ENCODE measurements around the gene KIF3B. TPM values are rescaled to one million over a fixed set of nuclear protein-coding genes. Genes with fewer than 3 reads are reported as not detected.
"Not testable (repeated sequence)": the region's sequence is repeated elsewhere in the genome, so short reads cannot be mapped to it uniquely, and the experiment has no call there.

The KIF3B gene
- total RNA-seq, 1 donor from 2014 or later = 20.1 TPM

DNA sequence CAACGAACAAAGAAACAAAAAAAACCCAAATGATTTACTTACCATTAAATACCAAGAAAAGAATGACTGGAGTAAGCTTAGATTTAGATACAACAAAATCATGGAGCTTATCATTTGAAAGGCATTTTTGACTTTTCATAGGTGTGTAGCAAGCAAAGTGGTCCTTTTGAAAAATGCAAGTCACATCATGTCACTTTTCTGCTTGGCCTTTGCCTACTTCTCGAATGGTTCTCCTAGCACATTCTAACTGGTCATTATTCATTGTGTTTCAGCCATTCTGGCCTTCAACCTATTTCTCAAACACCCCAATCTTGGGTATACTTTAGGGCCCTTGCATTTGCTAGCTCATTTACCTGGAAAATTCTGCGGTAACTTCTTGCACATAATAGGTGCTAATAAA, 103.3 kb downstream of the KIF3B start:
- no peaks in the 10 kb centered on the region for H3K4me1 ChIP-seq
- TF ChIP-seq, protein P1, sequence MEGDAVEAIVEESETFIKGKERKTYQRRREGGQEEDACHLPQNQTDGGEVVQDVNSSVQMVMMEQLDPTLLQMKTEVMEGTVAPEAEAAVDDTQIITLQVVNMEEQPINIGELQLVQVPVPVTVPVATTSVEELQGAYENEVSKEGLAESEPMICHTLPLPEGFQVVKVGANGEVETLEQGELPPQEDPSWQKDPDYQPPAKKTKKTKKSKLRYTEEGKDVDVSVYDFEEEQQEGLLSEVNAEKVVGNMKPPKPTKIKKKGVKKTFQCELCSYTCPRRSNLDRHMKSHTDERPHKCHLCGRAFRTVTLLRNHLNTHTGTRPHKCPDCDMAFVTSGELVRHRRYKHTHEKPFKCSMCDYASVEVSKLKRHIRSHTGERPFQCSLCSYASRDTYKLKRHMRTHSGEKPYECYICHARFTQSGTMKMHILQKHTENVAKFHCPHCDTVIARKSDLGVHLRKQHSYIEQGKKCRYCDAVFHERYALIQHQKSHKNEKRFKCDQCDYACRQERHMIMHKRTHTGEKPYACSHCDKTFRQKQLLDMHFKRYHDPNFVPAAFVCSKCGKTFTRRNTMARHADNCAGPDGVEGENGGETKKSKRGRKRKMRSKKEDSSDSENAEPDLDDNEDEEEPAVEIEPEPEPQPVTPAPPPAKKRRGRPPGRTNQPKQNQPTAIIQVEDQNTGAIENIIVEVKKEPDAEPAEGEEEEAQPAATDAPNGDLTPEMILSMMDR (IDR thresholded peaks at IDR 0.05) = no peak
- intact Hi-C loops (cut with DNase I) = no loop called here
- H3K27me3 ChIP-seq = no peaks in the 10 kb centered on the region
- no peak overlapping the region for H3K4me3 ChIP-seq
- no peak for DNase-seq (ENCODE audit: low spot score in 2 of 2)
- no peak overlapping the region for H3K27ac ChIP-seq
- H3K9me3 ChIP-seq = no peaks in the 10 kb centered on the region
- H3K36me3 ChIP-seq = peaks cover 6 to 10% of the 10 kb centered on the region in 2 donors

- Histone ChIP-seq H3K9me3 (no peaks in the 10 kb centered on the region), H3K4me1 (no peaks in the 10 kb centered on the region), H3K36me3 (peaks cover 6 to 10% of the 10 kb centered on the region in 2 donors), H3K27ac (no peak overlapping the region), H3K27me3 (no peaks in the 10 kb centered on the region), H3K4me3 (no peak overlapping the region)
- DNase-seq (ENCODE audit: low spot score in 2 of 2) = no peak
- intact Hi-C loops (cut with DNase I) = no loop called here
- TF ChIP-seq, protein P1 (IDR thresholded peaks at IDR 0.05) = no peak
These were observed 104.9 kb downstream of the KIF3B start for GRCh38 chr20:32382102-32382950.

- H3K9me3 ChIP-seq; H3K36me3 ChIP-seq; DNase-seq (ENCODE audit: low spot score in 2 of 2); intact Hi-C loops (cut with DNase I); H3K4me3 ChIP-seq; H3K4me1 ChIP-seq; H3K27ac ChIP-seq; H3K27me3 ChIP-seq: not testable (repeated sequence)
These were observed 106.0 kb downstream of the KIF3B start for GRCh38 chr20:32383441-32383840.

Other genes with a start within 250 kb of the KIF3B start
- 16.8 TPM for gene HCK, start 225.4 kb upstream of the KIF3B start, total RNA-seq
- gene TM9SF4, start 167.9 kb upstream of the KIF3B start, total RNA-seq = 29.2 TPM
- 6.7 TPM for gene PLAGL2, start 69.9 kb upstream of the KIF3B start, total RNA-seq
- 29.8 TPM for gene POFUT1, start 69.8 kb upstream of the KIF3B start, total RNA-seq
- gene ASXL1, start 80.7 kb downstream of the KIF3B start, total RNA-seq = 37.4 TPM